ENCODE results near the gene MYPN.
"Not testable (repeated sequence)": the region's sequence is repeated elsewhere in the genome, so short reads cannot be mapped to it uniquely, and the experiment has no call there.

Gene MYPN, protein sequence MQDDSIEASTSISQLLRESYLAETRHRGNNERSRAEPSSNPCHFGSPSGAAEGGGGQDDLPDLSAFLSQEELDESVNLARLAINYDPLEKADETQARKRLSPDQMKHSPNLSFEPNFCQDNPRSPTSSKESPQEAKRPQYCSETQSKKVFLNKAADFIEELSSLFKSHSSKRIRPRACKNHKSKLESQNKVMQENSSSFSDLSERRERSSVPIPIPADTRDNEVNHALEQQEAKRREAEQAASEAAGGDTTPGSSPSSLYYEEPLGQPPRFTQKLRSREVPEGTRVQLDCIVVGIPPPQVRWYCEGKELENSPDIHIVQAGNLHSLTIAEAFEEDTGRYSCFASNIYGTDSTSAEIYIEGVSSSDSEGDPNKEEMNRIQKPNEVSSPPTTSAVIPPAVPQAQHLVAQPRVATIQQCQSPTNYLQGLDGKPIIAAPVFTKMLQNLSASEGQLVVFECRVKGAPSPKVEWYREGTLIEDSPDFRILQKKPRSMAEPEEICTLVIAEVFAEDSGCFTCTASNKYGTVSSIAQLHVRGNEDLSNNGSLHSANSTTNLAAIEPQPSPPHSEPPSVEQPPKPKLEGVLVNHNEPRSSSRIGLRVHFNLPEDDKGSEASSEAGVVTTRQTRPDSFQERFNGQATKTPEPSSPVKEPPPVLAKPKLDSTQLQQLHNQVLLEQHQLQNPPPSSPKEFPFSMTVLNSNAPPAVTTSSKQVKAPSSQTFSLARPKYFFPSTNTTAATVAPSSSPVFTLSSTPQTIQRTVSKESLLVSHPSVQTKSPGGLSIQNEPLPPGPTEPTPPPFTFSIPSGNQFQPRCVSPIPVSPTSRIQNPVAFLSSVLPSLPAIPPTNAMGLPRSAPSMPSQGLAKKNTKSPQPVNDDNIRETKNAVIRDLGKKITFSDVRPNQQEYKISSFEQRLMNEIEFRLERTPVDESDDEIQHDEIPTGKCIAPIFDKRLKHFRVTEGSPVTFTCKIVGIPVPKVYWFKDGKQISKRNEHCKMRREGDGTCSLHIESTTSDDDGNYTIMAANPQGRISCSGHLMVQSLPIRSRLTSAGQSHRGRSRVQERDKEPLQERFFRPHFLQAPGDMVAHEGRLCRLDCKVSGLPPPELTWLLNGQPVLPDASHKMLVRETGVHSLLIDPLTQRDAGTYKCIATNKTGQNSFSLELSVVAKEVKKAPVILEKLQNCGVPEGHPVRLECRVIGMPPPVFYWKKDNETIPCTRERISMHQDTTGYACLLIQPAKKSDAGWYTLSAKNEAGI (N-terminal part only)
- total RNA-seq, result 0 to 0.07 reads per million in 2 donors

DNA sequence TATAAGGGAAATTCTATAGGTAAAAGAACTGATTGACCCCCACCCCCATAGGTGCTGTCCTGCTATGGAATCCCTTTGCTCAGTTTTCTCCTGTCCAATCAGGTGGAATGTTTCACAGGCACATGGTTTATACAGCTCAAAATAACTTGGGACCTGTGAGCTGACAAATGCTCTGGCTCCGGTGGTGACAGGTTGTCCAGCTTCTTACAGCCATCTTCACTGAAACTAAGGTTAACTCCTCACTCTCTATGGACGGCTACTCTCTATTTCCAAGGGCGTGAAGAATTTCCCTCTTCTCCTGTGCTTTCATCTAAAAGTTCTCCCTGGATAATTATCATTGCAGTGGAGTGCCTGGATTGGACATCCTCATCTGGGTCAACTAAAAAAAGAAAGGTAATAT, at the start of gene MYPN:
Gene MYPN (plus strand): TSS at position 158 of the 400 bp plus-strand sequence. CDS start 11,951 bp downstream, outside the sequence.
- DNase-seq, result no peak

DNA sequence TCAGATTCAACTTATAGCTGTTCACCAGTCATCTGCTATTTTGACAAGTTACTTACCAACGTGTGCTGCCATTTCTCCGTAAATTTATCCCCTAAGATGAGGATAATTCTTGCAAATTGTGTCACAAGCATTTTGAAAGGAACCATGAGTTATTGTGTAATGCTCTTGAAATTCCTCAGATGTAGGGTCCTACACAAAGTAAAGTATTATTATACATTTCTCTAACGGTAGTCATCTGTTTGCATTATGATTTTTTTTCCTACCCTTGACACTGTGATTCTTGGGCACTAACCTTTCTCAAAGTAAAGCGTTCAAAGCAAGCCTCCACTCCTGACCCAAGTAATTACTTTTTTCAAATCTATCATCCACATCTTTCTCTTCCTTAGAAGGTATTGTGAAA, 42.3 kb upstream of the MYPN start:
- DNase-seq, result no peak

DNA sequence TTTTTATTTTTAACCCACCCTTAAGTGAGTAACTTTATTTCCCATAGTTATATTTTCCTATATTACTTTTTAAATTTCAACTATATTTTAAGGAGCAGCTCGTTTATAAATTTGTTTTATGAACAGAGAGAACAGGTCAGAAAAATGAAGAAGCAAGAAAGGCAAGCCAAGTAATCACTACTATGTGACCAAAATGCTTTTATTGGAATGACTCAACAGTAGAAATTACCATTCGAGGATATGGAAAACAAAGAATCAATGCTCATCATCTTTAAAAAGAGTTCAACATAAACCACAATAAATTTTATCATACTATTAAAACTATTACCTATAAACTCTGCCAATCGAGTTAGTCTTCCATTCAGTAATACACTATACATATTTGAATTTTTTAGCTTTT, 41.8 kb upstream of the MYPN start:
- no peak for DNase-seq

DNA sequence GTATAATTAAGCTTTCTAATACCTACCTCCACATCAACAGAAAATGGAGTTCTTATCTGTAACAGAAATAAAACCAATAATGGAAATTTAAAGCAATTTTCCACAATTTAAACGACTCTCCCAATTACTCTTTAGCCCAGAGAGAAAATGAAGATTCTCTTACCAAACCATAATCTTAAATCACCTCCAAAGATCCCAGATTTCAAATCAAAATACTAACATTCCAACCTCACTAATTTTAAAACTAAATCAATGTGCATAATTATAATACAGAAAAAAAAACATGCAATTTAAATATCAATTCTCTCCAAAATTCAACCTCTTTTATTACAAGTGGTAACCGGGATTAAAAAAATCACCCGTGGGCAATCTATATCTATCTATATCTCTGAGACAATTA, 35.7 kb upstream of the MYPN start:
- DNase-seq, result no peak

DNA sequence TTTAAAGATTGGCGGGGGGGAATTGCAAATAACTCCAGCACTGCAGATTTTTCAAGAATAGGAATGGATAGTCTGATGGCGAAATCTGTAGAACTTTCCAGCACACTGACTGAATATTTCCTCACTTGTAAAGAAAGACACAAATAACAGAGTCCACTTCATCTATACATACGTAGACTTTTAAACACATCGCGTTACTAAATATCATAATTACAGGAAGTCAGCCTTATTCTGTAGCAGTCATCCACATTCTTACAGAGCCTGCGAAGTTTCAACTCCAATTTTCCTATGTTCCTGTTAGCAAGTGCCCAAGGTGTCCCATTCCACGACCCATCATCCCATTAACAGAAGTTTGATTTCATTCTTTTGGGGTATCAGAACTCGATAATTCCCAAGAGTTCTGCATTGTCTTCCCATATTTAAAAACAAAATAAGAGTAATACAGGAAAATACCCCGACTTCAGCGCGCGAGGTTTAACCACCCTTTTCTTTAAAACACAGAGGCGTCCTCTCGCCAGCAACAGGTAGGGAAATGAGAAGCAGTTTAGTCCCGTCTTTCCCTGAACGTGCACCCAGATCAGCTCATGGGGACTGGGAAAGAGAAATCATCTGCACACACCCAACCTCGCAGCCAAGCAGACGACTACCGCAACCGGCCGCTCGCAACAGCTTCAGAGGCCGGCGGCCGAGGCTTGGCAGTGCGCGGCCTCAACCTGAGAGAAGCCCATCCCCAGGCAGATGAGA, 35.1 kb upstream of the MYPN start:
- no peak for DNase-seq

DNA sequence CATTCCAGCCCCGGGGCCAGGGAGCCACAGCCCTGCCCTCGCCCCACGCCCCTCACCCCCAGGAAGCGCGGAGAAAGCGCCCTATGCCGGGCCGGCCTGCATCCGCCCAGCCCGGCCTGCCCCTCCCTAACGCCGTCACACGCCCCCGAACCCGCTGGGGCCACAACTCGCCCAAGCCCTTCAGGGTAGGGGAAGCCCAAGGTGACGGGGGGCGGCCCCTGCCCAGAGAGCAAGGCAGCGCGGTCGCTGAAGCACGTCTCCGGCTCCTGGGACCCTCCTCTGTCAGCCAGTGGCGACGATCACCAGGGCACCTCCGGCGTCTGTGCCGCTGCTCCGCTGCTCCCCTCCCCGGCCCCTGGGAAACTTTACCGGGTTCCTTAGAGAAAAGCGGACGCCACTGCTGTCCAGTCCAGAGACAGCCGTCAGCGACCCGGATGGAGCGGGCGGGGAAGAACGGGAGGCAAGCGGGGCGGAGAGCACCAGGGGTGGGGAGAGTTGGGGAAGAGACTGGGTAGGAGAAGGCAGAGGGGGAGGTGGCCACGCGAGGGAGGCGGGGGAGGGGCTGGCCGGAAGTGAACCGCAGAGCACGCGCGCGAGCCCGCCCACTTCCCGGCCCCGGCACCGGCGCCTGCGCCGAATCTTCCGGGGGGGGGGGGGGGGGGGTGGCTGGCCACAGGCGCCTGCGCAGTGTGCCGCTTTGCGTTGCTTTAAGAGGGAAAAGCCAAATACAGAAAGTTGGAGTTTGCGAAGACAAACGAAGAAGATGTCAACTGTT, 34.3 kb upstream of the MYPN start, which contains the start of gene HERC4:
Gene HERC4 (minus strand): TSS at position 509 of the 775 bp plus-strand sequence. CDS start 2,175 bp downstream, outside the sequence.
- DNase-seq, result peak; percentile 90

DNA sequence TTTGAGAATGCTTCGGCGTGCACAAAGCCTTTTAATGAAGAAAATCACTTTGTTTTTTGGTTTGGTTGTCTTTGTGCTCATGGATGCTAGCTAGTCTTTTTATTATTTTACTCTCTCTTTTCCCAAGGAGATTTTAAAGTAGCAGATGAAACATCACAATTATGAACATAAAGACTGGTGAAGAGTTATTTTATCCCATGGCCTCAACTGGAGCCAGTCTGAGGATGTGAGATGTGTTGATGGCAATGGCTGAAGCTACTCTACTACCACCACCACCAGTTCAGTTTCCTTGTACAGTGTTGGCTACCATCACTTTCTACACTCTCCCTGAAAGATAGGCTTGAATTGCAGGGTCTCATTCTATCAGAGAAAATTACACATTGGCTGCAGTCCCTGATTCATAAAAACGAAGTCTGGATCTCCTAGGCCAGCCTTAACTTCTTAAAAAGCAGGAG, 33.7 kb upstream of the MYPN start:
- no peak for DNase-seq

- not testable (repeated sequence) for DNase-seq
Measured at GRCh38 chr10:68076081-68076480, 33.2 kb upstream of the MYPN start.

GRCh38 chr10:68077026-68077425, 32.3 kb upstream of the MYPN start:
- DNase-seq, result no peak

GRCh38 chr10:68079434-68079833, 29.9 kb upstream of the MYPN start:
- no peak for DNase-seq

GRCh38 chr10:68080853-68081431, 28.3 kb upstream of the MYPN start:
- no peak for DNase-seq

DNA sequence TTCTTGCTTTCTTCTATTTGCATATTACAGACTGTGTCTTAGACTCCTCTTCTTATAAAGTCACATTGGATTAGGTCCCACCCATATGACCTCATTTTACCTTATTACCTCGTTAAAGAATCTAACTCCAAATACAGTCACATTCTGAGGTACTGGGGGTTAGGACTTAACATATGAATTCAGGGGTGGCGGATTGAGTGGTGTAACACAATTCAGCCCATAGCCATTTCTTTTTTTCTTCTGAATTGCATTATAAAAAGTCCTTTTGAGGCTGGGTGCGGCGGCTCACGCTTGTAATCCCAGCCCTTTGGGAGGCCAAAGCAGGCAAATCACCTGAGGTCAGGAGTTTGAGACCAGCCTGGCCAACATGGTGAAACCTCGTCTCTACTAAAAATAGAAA, 27.4 kb upstream of the MYPN start:
- no peak for DNase-seq

DNA sequence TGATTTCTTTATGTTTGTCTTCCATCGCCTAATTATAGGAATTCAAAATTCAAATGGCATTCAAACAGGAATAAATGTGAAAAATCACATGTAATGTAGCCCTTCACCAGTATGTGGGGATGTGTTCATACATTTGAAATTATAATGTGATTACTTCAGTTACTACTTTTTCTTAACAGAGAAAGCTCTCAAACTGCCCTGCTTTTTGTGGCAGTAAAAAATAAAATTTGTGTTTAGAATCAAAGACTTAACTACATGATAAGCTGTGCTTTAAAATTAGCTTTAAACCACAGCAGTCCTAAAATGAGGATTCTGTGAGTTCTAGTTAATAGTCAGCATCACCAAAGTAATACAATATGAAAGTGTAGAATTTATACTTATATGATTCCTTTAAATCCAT, 26.4 kb upstream of the MYPN start:
- no peak for DNase-seq

GRCh38 chr10:68083953-68084352, 25.3 kb upstream of the MYPN start:
- DNase-seq, result no peak

DNA sequence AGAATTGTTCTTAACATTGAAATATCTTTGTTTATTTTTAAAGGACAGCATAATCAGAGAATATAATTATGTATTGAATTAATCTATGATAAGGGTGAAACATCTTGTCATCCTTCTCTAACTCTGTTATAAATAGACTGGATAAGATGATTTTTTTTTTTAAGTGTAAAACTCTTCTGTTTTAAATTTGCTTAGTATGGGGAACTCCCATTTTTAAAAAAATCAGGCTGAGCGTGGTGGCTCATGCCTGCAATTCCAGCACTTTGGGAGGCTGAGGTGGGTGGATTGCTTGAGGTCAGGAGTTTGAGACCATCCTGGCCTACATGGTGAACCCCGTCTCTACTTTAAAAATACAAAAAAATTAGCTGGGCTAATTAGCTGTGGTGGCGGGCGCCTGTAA, 24.8 kb upstream of the MYPN start:
- no peak for DNase-seq

- no peak for DNase-seq
Measured at GRCh38 chr10:68086011-68086410, 23.3 kb upstream of the MYPN start.

DNA sequence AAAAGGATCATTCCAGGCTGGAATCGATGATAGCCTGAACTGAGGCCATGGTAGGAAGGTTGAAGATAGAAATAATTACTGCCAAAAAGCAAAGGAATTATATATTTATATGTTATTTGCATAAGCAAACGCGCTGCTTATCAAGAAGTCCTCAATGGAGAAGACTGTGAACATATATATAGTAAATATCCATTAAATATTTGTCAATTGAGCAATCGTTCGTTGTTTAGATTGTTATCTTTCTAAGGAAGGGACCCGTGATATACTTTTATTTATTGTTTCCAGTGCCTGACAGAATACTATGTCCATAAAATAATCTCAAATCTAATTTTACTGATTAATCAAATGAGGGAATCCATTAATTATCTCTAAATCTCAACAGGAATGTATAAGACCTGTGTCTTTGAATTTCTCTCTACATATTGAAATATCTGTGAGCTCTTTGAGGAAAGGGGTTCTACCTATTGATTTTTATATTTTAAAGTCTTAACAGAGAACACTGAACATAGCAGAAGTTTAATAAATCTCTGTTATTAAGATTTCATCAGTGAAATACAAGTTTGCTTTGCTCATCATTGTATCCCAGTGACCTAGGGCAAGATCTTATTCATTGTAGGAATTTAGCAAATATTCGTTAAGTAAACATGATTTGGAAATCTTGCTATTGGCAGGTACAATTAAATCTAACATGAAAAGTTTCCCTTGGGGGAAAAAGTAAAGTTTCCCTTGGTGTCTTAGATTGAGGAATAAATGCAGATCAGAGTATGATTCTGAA, 22.2 kb upstream of the MYPN start:
- no peak for DNase-seq

- no peak for DNase-seq
Measured at GRCh38 chr10:68087685-68088401, 21.4 kb upstream of the MYPN start.

DNA sequence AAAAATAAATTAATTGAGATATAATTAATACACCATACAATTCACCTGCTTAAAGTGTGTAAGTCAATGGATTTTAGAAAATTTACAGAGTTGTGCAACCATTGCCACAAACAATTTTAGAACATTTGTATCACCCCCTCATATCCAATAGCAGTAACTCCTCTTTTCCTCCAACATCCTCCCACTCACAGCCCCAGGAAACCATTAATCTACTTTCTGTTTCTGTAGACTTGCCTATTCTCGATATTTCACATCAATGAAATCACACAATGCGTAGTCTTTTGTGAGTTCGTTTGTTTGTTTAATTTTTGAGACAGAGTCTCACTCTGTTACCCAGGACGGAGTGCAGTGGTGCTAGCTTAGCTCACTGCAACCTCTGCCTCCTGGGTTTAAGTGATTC, 20.5 kb upstream of the MYPN start:
- DNase-seq, result no peak
